NB4 (cell line): Measurements from ENCODE around the gene ITGB8.

Experiments
- MYC ChIP-seq: IDR thresholded peaks from 2 replicates; pipeline ENCODE4 v1.6.1; 2011; ENCODE audit warnings: low read depth, low read length
- POLR2A ChIP-seq: IDR thresholded peaks from 2 replicates; pipeline ENCODE4 v1.6.1; 2011; ENCODE audit warnings: mild to moderate bottlenecking; ENCODE audit not compliant: insufficient read length; ENCODE audit errors: extremely low read depth
- TF ChIP-seq, protein P1 (sequence below): IDR thresholded peaks from one replicate; pipeline ENCODE4 v1.5.1; 2012; ENCODE audit warnings: low read depth, low read length
- TF ChIP-seq, protein P2 (sequence below): IDR thresholded peaks from 2 replicates; pipeline ENCODE4 v1.6.1; 2011; ENCODE audit warnings: low read depth, low read length

DNA sequence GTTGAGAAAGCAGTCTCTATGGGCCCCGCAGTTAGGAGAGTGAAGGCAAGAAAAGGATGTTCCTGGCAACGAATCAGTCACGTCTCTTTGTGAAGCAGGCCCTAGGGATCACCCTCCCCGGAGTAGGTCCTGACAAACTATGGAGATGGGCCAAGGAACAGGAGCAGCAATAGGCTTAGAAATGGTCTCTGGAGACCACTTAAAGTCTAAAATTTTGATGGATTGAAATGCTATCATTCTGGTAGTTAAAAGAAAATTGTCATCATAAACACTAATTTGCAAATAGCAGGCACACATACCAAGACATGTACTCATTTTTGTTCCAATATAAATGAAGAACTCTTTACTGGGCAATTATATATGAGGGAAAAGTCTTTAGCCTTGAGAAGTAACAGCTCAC, 123.5 kb downstream of the ITGB8 start:
- TF ChIP-seq, protein P1, sequence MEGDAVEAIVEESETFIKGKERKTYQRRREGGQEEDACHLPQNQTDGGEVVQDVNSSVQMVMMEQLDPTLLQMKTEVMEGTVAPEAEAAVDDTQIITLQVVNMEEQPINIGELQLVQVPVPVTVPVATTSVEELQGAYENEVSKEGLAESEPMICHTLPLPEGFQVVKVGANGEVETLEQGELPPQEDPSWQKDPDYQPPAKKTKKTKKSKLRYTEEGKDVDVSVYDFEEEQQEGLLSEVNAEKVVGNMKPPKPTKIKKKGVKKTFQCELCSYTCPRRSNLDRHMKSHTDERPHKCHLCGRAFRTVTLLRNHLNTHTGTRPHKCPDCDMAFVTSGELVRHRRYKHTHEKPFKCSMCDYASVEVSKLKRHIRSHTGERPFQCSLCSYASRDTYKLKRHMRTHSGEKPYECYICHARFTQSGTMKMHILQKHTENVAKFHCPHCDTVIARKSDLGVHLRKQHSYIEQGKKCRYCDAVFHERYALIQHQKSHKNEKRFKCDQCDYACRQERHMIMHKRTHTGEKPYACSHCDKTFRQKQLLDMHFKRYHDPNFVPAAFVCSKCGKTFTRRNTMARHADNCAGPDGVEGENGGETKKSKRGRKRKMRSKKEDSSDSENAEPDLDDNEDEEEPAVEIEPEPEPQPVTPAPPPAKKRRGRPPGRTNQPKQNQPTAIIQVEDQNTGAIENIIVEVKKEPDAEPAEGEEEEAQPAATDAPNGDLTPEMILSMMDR, result no peak
- TF ChIP-seq POLR2A (no peak), MYC (no peak)
- TF ChIP-seq, protein P2, sequence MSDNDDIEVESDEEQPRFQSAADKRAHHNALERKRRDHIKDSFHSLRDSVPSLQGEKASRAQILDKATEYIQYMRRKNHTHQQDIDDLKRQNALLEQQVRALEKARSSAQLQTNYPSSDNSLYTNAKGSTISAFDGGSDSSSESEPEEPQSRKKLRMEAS, result no peak
